ENCODE data around the gene FHDC1. TPM values are rescaled to one million over a fixed set of nuclear protein-coding genes. Genes with fewer than 3 reads are reported as not detected.

Gene FHDC1
- total and polyA plus RNA-seq, 8 donors, result 9.0 to 32.9 (median 10.4) TPM

GRCh38 chr4:152903658-152904057 is 32.5 kb upstream of the FHDC1 start:
- ATAC-seq, result no peak
- peaks cover 0 to 4% of the 10 kb centered on the region in 2 donors for H3K9me3 ChIP-seq

DNA sequence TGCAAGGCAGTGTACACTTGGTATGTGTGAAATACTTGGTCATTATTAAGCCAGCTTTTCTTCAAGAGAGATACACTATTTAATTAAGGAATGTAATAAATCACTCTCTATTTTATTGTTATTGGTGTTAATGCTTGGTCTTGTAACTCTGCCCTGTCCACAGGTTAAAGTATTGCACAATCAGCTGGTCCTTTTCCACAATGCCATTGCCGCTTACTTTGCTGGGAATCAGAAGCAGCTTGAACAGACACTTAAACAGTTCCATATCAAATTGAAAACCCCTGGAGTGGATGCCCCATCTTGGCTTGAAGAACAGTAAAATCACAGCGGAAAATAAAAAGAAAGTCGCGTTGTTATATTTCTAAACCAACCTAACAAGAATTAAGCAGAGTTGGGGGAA is 26.2 kb upstream of the FHDC1 start:
- intact Hi-C loops (cut with DNase I), result no loop called here
- Histone ChIP-seq H3K36me3 (no peaks in the 10 kb centered on the region), H3K9me3 (no peaks in the 10 kb centered on the region), H3K4me1 (no peaks in the 10 kb centered on the region), H3K4me3 (no peak overlapping the region), H3K27me3 (no peaks in the 10 kb centered on the region), H3K27ac (no peak overlapping the region)
- ATAC-seq, result peak; percentile 87
- TF ChIP-seq, protein P1, sequence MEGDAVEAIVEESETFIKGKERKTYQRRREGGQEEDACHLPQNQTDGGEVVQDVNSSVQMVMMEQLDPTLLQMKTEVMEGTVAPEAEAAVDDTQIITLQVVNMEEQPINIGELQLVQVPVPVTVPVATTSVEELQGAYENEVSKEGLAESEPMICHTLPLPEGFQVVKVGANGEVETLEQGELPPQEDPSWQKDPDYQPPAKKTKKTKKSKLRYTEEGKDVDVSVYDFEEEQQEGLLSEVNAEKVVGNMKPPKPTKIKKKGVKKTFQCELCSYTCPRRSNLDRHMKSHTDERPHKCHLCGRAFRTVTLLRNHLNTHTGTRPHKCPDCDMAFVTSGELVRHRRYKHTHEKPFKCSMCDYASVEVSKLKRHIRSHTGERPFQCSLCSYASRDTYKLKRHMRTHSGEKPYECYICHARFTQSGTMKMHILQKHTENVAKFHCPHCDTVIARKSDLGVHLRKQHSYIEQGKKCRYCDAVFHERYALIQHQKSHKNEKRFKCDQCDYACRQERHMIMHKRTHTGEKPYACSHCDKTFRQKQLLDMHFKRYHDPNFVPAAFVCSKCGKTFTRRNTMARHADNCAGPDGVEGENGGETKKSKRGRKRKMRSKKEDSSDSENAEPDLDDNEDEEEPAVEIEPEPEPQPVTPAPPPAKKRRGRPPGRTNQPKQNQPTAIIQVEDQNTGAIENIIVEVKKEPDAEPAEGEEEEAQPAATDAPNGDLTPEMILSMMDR (IDR thresholded peaks at IDR 0.05), result no peak
- no peak for DNase-seq

More at GRCh38 chr4:152903658-152904057, 32.5 kb upstream of the FHDC1 start:
- TF ChIP-seq, protein P1 (IDR thresholded peaks at IDR 0.05), result no peak
- no peaks in the 10 kb centered on the region for H3K36me3 ChIP-seq
- no peaks in the 10 kb centered on the region for H3K4me1 ChIP-seq
- no peak overlapping the region for H3K4me3 ChIP-seq
- intact Hi-C loops (cut with DNase I), result no loop called here
- no peak overlapping the region for H3K27ac ChIP-seq
- no peak for DNase-seq
- no peaks in the 10 kb centered on the region for H3K27me3 ChIP-seq

DNA sequence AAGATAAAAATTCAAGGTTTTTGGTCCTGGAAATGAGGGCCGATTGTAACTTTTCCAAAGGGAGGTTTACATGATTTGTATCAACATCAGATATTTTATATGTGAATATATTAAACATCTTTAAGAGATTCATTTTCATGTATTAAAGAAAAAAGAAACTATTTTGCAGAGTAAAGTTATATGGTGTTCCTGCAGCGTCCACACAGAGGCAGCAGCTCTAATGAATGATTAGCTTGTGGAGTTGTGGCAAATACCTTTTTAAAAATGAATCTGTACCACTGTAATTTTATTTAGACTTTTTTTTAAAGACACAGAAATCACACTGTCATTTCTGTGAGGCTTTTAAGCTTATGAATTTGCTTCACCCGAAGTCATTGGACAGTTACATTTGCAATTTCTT is 25.6 kb upstream of the FHDC1 start:
- intact Hi-C loops (cut with DNase I), result no loop called here
- no peak for DNase-seq
- Histone ChIP-seq H3K4me3 (no peak overlapping the region), H3K27me3 (no peaks in the 10 kb centered on the region), H3K27ac (no peak overlapping the region), H3K9me3 (no peaks in the 10 kb centered on the region), H3K4me1 (no peaks in the 10 kb centered on the region), H3K36me3 (no peaks in the 10 kb centered on the region)
- ATAC-seq, result peak; percentile 82
- TF ChIP-seq, protein P1 (IDR thresholded peaks at IDR 0.05), result no peak

DNA sequence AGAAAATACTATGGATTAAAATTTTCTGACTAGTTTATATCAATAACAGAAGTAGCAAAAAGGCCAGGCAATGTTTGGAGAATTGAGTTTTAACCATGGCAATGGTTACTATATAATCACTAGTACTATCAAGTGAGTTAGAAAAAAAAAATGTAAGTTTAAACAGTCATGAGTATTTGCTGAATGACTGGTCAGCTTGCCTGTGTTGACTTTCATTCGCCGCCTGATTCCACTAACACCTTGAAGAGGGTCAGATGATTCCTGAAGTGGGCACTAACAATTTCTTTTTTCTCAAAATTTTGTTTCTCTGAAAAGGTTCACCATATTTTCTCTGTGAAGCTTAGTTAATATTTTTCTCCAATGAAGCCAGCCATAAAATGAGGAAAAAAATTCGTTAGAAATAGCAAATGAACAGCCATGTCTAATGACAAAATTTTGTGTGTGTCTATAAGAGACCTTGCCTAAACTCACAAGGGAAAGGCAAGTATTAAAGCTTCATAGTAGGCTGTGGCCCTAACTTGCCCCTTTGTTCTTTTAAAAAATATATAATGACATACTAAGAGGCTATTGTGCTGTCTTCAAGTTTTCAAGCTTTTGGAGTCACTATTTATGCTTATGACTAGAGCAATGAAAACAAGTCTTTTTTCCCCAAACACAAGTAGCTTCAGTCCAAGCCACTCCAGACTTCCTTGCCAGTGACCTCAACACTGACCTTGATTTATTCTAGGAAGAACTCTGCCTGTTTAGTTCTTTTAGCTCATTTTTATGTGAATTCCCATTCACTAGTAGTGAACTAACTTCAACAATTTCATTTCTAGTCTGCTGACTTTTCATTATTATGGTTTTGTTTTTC is 18.4 kb upstream of the FHDC1 start:
- H3K36me3 ChIP-seq, result no peaks in the 10 kb centered on the region
- peak overlapping the region; percentile 59 to 69 for H3K27ac ChIP-seq
- H3K27me3 ChIP-seq, result no peaks in the 10 kb centered on the region
- no peaks in the 10 kb centered on the region for H3K4me1 ChIP-seq
- peaks cover 0 to 25% of the 10 kb centered on the region in 2 donors for H3K9me3 ChIP-seq
- ATAC-seq (peak; percentile 93), DNase-seq (peak in 1 of 4 donors; percentile 50)
- no peak overlapping the region for H3K4me3 ChIP-seq
- intact Hi-C loops (cut with DNase I), result no loop called here
- TF ChIP-seq, protein P1 (IDR thresholded peaks at IDR 0.05), result no peak

- ATAC-seq (no peak), DNase-seq (no peak)
- H3K27me3 ChIP-seq, result no peaks in the 10 kb centered on the region
- no peak overlapping the region for H3K4me3 ChIP-seq
- H3K27ac ChIP-seq, result no peak overlapping the region
- H3K4me1 ChIP-seq, result no peaks in the 10 kb centered on the region
- H3K36me3 ChIP-seq, result no peaks in the 10 kb centered on the region
- TF ChIP-seq, protein P1 (IDR thresholded peaks at IDR 0.05), result no peak
- intact Hi-C loops (cut with DNase I), result no loop called here
- H3K9me3 ChIP-seq, result peaks cover 0 to 25% of the 10 kb centered on the region in 2 donors
These were observed 16.3 kb upstream of the FHDC1 start for GRCh38 chr4:152919826-152920225.

Measured in left lung (tissue), 10 donors.